GM19043 (cell line): Measurements from ENCODE around the gene P3H2.

ENCODE experiments used
- ATAC-seq: cut with Tn5 transposase; IDR thresholded peaks from one replicate; pipeline ENCODE4 v1.9.1; 2021; ENCODE audit warnings: low read depth; ENCODE audit not compliant: unreplicated experiment

Gene P3H2

GRCh38 chr3:190058521-190059241 is 62.0 kb downstream of the P3H2 start:
- ATAC-seq = no peak

GRCh38 chr3:190056742-190057141 is 64.0 kb downstream of the P3H2 start:
- no peak for ATAC-seq

GRCh38 chr3:190055773-190056172 is 64.9 kb downstream of the P3H2 start:
- ATAC-seq = no peak

- no peak for ATAC-seq
Measured at GRCh38 chr3:190053919-190054672, 66.6 kb downstream of the P3H2 start.

GRCh38 chr3:190051641-190052040 is 69.1 kb downstream of the P3H2 start:
- no peak for ATAC-seq

- no peak for ATAC-seq
Measured at GRCh38 chr3:190048932-190049441, 71.7 kb downstream of the P3H2 start.

GRCh38 chr3:190044974-190045373 is 75.7 kb downstream of the P3H2 start:
- no peak for ATAC-seq

- no peak for ATAC-seq
Measured at GRCh38 chr3:190044142-190044541, 76.6 kb downstream of the P3H2 start.

GRCh38 chr3:190043741-190044140 is 77.0 kb downstream of the P3H2 start:
- no peak for ATAC-seq

- ATAC-seq = no peak
Measured at GRCh38 chr3:190042558-190042957, 78.1 kb downstream of the P3H2 start.

- no peak for ATAC-seq
Measured at GRCh38 chr3:190041333-190042041, 79.2 kb downstream of the P3H2 start.

GRCh38 chr3:190040145-190040544 is 80.6 kb downstream of the P3H2 start:
- ATAC-seq = no peak

GRCh38 chr3:190038050-190038933 is 82.4 kb downstream of the P3H2 start:
- ATAC-seq = no peak

- no peak for ATAC-seq
Measured at GRCh38 chr3:190036631-190037030, 84.1 kb downstream of the P3H2 start.

GRCh38 chr3:190034446-190034845 is 86.3 kb downstream of the P3H2 start:
- ATAC-seq = no peak

- no peak for ATAC-seq
Measured at GRCh38 chr3:190032923-190033322, 87.8 kb downstream of the P3H2 start.

- no peak for ATAC-seq
Measured at GRCh38 chr3:190031887-190032752, 88.6 kb downstream of the P3H2 start.

- no peak for ATAC-seq
Measured at GRCh38 chr3:190027116-190027515, 93.6 kb downstream of the P3H2 start.

- no peak for ATAC-seq
Measured at GRCh38 chr3:190026154-190026553, 94.5 kb downstream of the P3H2 start.
